ENCODE measurements around the gene HRNR.
A peak's percentile ranks its signal among the peaks of the same experiment; 100 is the strongest.

Gene HRNR

DNA sequence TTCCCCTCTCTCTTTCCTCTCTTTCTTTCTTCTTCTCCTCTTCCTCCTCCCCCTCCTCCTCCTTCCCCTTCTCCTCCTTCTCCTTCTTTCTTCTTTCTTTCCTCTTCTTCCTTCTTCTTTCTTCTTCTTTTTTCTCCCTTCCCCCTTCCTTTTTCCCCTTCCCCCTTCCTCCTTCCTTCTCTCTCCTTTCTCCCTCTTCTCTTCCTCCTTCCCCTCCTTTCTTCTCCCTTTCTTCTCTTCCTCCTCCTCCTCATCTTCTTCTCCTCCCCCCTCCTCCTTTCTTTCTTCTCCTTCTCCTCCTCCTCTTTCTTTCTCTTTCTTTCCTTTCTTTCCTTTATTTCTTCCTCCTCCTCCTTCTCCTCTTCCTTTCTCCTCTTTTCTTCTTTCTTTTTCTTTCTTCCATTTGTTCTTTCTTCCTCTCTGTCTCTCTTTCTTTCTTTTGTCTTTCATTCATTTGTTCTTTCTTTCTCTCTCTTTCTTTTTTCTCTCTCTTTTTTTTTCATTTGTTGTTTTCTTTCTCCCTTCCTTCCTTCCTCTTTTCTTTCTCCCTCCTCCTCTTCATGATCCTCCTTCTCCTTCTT is 26.5 kb downstream of the HRNR start:
- Histone ChIP-seq H3K9me3 (ENCODE audit: severe bottlenecking) (no peaks in the 10 kb centered on the region), H3K4me3 (ENCODE audit: severe bottlenecking) (no peak overlapping the region), H3K27ac (ENCODE audit: poor library complexity, severe bottlenecking) (no peak overlapping the region), H3K36me3 (ENCODE audit: low read depth) (no peaks in the 10 kb centered on the region), H3K4me1 (ENCODE audit: insufficient read depth, poor library complexity, severe bottlenecking) (no peaks in the 10 kb centered on the region), H3K27me3 (ENCODE audit: insufficient read depth, poor library complexity, severe bottlenecking) (peaks cover 4% of the 10 kb centered on the region)
- ATAC-seq (ENCODE audit: low read depth) (no peak), DNase-seq (ENCODE audit: low spot score) (no peak)
- no peak for TF ChIP-seq CTCF (IDR thresholded peaks at IDR 0.05; ENCODE audit: poor library complexity, severe bottlenecking)

DNA sequence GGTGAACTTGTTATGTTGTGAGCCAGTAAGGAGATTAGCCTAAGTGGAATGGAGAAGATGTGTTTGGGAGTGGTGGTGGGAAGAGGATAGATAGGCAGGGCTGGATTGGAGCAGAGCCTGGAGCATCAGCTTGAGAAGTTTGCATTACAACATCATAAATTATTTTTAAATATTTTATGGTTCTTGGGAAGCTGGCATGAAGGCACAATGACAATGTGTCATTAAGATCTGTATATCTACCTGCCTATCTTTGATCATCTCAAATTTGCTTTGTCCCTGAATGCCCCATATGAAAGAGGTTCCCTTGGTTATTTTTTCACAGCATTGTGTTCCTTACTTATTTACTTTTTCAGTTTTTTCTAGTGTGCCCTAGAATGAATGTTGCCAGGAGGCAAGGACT is 32.3 kb downstream of the HRNR start:
- no peak for DNase-seq (ENCODE audit: low spot score)
- peaks cover 23% of the 10 kb centered on the region for H3K4me1 ChIP-seq (ENCODE audit: insufficient read depth, poor library complexity, severe bottlenecking)
- no peaks in the 10 kb centered on the region for H3K36me3 ChIP-seq (ENCODE audit: low read depth)
- no peaks in the 10 kb centered on the region for H3K27me3 ChIP-seq (ENCODE audit: insufficient read depth, poor library complexity, severe bottlenecking)
- TF ChIP-seq CTCF (IDR thresholded peaks at IDR 0.05; ENCODE audit: poor library complexity, severe bottlenecking), result no peak
- H3K9me3 ChIP-seq (ENCODE audit: severe bottlenecking), result no peaks in the 10 kb centered on the region
- H3K27ac ChIP-seq (ENCODE audit: poor library complexity, severe bottlenecking), result no peak overlapping the region
- no peak for ATAC-seq (ENCODE audit: low read depth)
- H3K4me3 ChIP-seq (ENCODE audit: severe bottlenecking), result no peak overlapping the region

DNA sequence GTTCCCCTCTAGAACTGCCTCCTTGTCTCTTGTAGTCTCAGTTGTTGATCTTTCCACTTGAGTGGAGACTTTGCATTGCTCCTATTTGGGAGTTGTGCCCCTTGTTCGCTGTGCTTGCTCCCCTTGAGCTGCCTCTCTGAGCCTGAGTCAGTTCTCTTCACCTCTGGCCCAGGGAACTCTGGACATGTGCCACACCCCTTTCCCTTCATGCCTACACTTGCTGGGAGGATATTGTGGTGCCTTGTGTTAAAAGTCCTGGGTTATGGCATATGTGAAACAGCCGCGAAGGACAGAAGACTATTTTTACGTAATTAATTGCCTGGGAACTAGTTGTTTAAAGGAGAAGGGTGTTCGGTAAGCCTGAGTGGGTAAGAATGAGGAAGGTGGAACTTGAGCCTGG is 32.7 kb downstream of the HRNR start:
- Histone ChIP-seq H3K4me1 (ENCODE audit: insufficient read depth, poor library complexity, severe bottlenecking) (peaks cover 28% of the 10 kb centered on the region), H3K4me3 (ENCODE audit: severe bottlenecking) (no peak overlapping the region), H3K27me3 (ENCODE audit: insufficient read depth, poor library complexity, severe bottlenecking) (no peaks in the 10 kb centered on the region), H3K36me3 (ENCODE audit: low read depth) (no peaks in the 10 kb centered on the region), H3K27ac (ENCODE audit: poor library complexity, severe bottlenecking) (peak overlapping the region; percentile 54), H3K9me3 (ENCODE audit: severe bottlenecking) (no peaks in the 10 kb centered on the region)
- no peak for TF ChIP-seq CTCF (IDR thresholded peaks at IDR 0.05; ENCODE audit: poor library complexity, severe bottlenecking)
- ATAC-seq (ENCODE audit: low read depth) (peak; percentile 67), DNase-seq (ENCODE audit: low spot score) (peak; percentile 73)

DNA sequence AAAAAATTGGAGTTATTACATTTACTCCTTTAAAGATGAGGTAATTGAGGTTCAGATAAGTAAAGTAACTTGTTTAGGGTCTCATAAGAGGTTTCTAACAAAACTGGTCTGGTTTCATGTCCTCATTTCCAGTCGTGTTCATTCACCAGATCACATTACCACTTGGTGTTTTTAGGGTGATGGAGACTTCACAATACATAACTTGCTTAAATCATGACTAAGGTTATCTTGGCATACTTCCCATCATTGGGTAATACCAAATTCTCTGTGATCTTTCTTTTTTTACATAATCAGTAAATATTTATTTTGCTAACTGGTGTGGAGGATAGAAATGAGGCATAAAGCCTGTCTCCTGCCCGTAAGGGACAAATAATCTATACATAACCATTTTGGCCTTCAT is 33.4 kb downstream of the HRNR start:
- Histone ChIP-seq H3K4me1 (ENCODE audit: insufficient read depth, poor library complexity, severe bottlenecking) (peaks cover 29% of the 10 kb centered on the region), H3K4me3 (ENCODE audit: severe bottlenecking) (no peak overlapping the region), H3K36me3 (ENCODE audit: low read depth) (no peaks in the 10 kb centered on the region), H3K9me3 (ENCODE audit: severe bottlenecking) (no peaks in the 10 kb centered on the region), H3K27me3 (ENCODE audit: insufficient read depth, poor library complexity, severe bottlenecking) (no peaks in the 10 kb centered on the region), H3K27ac (ENCODE audit: poor library complexity, severe bottlenecking) (peak overlapping the region; percentile 54)
- DNase-seq (ENCODE audit: low spot score), result no peak
- peak; percentile 62 for ATAC-seq (ENCODE audit: low read depth)
- TF ChIP-seq CTCF (IDR thresholded peaks at IDR 0.05; ENCODE audit: poor library complexity, severe bottlenecking), result no peak

DNA sequence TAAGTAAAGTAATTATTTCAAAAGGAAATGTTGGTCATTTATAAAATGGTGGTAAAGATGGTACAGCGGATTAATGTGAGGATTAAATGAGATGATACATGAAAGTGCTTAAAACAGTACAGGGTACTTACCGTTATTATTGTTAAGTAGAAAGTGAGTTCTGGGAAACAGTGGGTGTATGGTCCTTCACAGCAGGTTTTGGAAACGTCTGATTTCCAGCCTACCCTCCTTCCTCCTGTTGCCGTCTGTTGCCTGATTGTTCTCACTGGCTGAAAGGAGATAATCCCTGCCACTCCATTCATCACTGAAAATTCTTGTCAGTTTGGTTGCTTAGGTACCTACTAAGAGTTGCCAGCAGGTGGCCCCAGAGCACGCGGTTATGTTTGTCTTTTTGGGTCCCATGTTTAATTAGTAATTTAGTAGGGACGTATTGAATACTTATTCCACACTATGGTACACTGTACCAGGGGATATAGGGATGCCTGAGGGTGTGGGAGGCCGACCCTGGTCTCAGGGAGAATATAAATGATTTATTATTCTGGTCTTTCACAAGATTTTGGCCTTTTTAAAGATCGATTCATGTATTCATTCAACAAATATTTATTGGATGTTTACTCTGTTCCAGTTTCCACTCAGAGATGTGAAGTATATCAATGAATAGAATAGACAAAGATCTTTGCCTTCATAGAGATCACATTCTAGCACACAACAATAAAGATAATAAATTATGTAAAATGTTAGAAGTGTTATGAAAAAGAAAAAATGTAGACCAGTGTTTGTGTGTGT is 34.1 kb downstream of the HRNR start:
- no peaks in the 10 kb centered on the region for H3K36me3 ChIP-seq (ENCODE audit: low read depth)
- H3K9me3 ChIP-seq (ENCODE audit: severe bottlenecking), result no peaks in the 10 kb centered on the region
- TF ChIP-seq CTCF (IDR thresholded peaks at IDR 0.05; ENCODE audit: poor library complexity, severe bottlenecking), result peak; percentile 84
- DNase-seq (ENCODE audit: low spot score) (no peak), ATAC-seq (ENCODE audit: low read depth) (peak; percentile 21; the same call in 1 of the 3 replicates)
- peak overlapping the region; percentile 54 for H3K27ac ChIP-seq (ENCODE audit: poor library complexity, severe bottlenecking)
- no peaks in the 10 kb centered on the region for H3K27me3 ChIP-seq (ENCODE audit: insufficient read depth, poor library complexity, severe bottlenecking)
- H3K4me3 ChIP-seq (ENCODE audit: severe bottlenecking), result no peak overlapping the region
- peaks cover 29% of the 10 kb centered on the region for H3K4me1 ChIP-seq (ENCODE audit: insufficient read depth, poor library complexity, severe bottlenecking)
